Testis (tissue), 3 donors: ENCODE data around the gene ALPI. TPM values are rescaled to one million over a fixed set of nuclear protein-coding genes. Genes with fewer than 3 reads are reported as not detected.

Experiments used
- DNase-seq: peaks from one replicate; pipeline ENCODE4 v3.0.0-alpha.2; 2019
- H3K27ac ChIP-seq, 2 donors: fragments of 200-600 bp; sonication (generic); one replicate each; pipeline ENCODE4 v1.5.1; 2019
- H3K27me3 ChIP-seq: fragments of 200-600 bp; sonication (generic); one replicate; pipeline ENCODE4 v1.5.1; 2019
- H3K36me3 ChIP-seq: fragments of 200-600 bp; sonication (generic); one replicate; pipeline ENCODE4 v1.5.1; 2017; ENCODE audit warnings: low read depth; ENCODE audit errors: missing control alignments
- H3K4me1 ChIP-seq: fragments of 200-600 bp; sonication (generic); one replicate; pipeline ENCODE4 v1.5.1; 2019
- H3K4me3 ChIP-seq, 2 donors: fragments of 200-600 bp; sonication (generic); one replicate each; pipeline ENCODE4 v1.5.1; 2017 to 2019
- H3K9me3 ChIP-seq: fragments of 200-600 bp; sonication (generic); one replicate; pipeline ENCODE4 v1.5.1; 2017
- CTCF ChIP-seq, 3 experiments: fragments of 450-650 bp in 2 of 3; fragments of 200-600 bp in 1 of 3; sonication (generic) in 1 of 3; IDR thresholded peaks; one replicate each; pipeline ENCODE4 v1.5.1; 2016 to 2019; ENCODE audit warnings: antibody characterized with exemption in 3 of 3, mild to moderate bottlenecking in 2 of 3, moderate library complexity in 1 of 3
- POLR2A ChIP-seq: fragments of 450-650 bp; IDR thresholded peaks from one replicate; pipeline ENCODE4 v1.6.1; 2017; ENCODE audit warnings: antibody characterized with exemption, mild to moderate bottlenecking, moderate library complexity
- WGBS, 2 donors: methylation state at CpG; one replicate each; pipeline ENCODE4 v1.1.5; 2018; 5-methylcytosine and 5-hydroxymethylcytosine counted together
- intact Hi-C: fragments of 100-400 bp; cut with DNase I; formaldehyde crosslinking; loops from one replicate; pipeline ENCODE4 v1.15.1; 2023; ENCODE audit warnings: low total_unique reads
- polyA plus RNA-seq: library from polyadenylated mRNA; stranded (reverse); fragments of 350-450 nt; fragmentation: Illumina TruSeq; extraction: RNeasy Lipid Tissue Mini Kit (QIAGEN cat#74804); gene quantifications from one replicate; pipeline ENCODE4 v1.2.3, GENCODE V29; 2014; ENCODE audit warnings: low read depth, low replicate concordance; ENCODE audit not compliant: insufficient read depth
- total RNA-seq, 2 donors: library from RNA; depleted of rRNA; stranded (reverse); fragments of >200 nt; gene quantifications; one replicate each; pipeline ENCODE4 v1.2.3, GENCODE V29; 2016

ALPI gene
- total and polyA plus RNA-seq, 3 donors from 2014 or later, result 0.16 to 0.43 TPM; not detected in 1

DNA sequence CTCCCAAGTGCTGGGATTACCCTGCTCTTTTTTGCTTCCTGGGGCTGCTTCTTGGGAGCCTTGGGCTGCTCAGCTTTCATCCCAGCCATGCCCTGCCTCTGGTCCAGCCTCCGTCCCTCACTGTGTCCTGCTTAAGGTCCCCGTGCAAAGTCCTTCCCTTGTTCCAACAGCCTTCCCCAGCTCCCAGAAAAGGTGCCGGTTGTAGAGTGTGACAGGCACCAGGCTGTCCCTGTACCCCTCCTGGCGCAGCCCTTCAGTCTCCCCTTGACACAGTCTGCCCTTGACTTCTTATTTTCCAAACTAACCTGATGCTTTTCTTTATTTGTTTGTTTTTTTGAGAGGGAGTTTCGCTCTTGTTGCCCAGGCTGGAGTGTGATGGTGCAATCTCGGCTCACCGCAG, 20.1 kb upstream of the ALPI start:
- no peak for DNase-seq
- no peak overlapping the region for H3K4me3 ChIP-seq
- no peaks in the 10 kb centered on the region for H3K9me3 ChIP-seq
- WGBS, 2 donors, result 80 to 94% methylated on average over 7 of the region's 7 CpGs
- H3K27me3 ChIP-seq, result no peaks in the 10 kb centered on the region
- no peaks in the 10 kb centered on the region for H3K4me1 ChIP-seq
- no peak overlapping the region for H3K27ac ChIP-seq
- no peaks in the 10 kb centered on the region for H3K36me3 ChIP-seq
- intact Hi-C loops, result loop anchor here (5.0 kb wide), 1 partner anchor 534 kb away; no protein-coding TSS in a partner anchor
- no peak for TF ChIP-seq CTCF (IDR thresholded peaks at IDR 0.05)
- TF ChIP-seq POLR2A, result no peak

GRCh38 chr2:232436381-232437194, 19.4 kb upstream of the ALPI start:
- intact Hi-C loops, result loop anchor here (5.0 kb wide), 1 partner anchor 534 kb away; no protein-coding TSS in a partner anchor
- no peak overlapping the region for H3K4me3 ChIP-seq
- TF ChIP-seq POLR2A, result no peak
- TF ChIP-seq CTCF (IDR thresholded peaks at IDR 0.05), result no peak
- DNase-seq, result no peak
- no peaks in the 10 kb centered on the region for H3K36me3 ChIP-seq
- no peak overlapping the region for H3K27ac ChIP-seq
- H3K27me3 ChIP-seq, result no peaks in the 10 kb centered on the region
- WGBS, 2 donors, result 86 to 87% methylated on average over 12 to 15 of the region's 15 CpGs
- no peaks in the 10 kb centered on the region for H3K9me3 ChIP-seq
- H3K4me1 ChIP-seq, result no peaks in the 10 kb centered on the region

DNA sequence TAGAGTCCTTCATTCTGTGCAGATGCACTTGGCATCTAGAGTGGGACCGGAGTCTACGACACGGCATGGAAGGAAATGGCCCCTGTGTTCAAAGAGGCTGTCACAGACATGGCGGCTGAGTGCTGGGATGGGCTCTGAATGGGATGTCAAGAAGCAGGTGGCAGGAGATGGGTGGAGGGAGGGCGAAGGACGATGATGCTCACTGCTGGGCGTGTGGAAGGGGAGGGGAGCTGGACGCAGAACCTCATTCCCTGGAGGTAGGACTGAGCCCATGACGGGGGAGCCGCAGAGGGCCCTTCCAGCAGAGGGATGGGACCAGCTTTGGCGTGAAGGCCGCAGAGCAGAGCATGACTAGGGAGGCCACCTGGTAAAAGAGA, 18.8 kb upstream of the ALPI start:
- Histone ChIP-seq H3K4me3 (no peak overlapping the region), H3K36me3 (no peaks in the 10 kb centered on the region), H3K9me3 (no peaks in the 10 kb centered on the region), H3K4me1 (no peaks in the 10 kb centered on the region), H3K27ac (no peak overlapping the region), H3K27me3 (no peaks in the 10 kb centered on the region)
- no peak for TF ChIP-seq CTCF (IDR thresholded peaks at IDR 0.05)
- TF ChIP-seq POLR2A, result no peak
- DNase-seq, result no peak
- intact Hi-C loops, result loop anchor here (5.0 kb wide), 1 partner anchor 535 kb away; no protein-coding TSS in a partner anchor
- 85 to 95% methylated on average over 12 of the region's 12 CpGs for WGBS, 2 donors

DNA sequence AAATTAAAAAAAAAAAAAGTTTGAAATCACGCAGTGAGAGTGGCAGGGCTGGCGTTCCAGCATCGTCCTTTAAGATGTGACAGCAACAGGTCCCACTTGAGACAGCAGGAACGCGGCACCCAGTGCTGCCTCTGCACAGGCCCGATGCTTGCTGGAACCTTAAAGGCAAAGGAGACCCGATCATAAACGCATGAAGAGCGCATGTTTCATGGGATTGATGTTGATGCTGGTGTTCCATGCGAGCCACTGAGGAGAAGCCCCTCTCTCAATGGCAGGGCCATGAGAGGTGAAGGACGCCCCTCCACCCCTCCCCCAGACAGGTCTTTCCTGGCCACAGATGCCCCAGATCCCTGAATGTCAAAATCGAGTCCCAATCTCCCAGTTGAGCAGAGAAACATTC, 17.9 kb upstream of the ALPI start:
- no peaks in the 10 kb centered on the region for H3K36me3 ChIP-seq
- WGBS, 2 donors, result 88 to 94% methylated on average over 11 to 12 of the region's 12 CpGs
- intact Hi-C loops, result loop anchor here (5.0 kb wide), 1 partner anchor 536 kb away; no protein-coding TSS in a partner anchor
- TF ChIP-seq POLR2A (no peak), CTCF (IDR thresholded peaks at IDR 0.05) (no peak)
- no peaks in the 10 kb centered on the region for H3K27me3 ChIP-seq
- no peaks in the 10 kb centered on the region for H3K4me1 ChIP-seq
- no peaks in the 10 kb centered on the region for H3K9me3 ChIP-seq
- no peak overlapping the region for H3K27ac ChIP-seq
- DNase-seq, result no peak
- no peak overlapping the region for H3K4me3 ChIP-seq
